Astrocyte of the spinal cord (primary cell): Measurements from ENCODE around the gene NRXN3.

Source experiments
- DNase-seq: peaks from one replicate; pipeline ENCODE4 v3.0.0; 2011; ENCODE audit warnings: low read depth, low spot score
- H3K4me3 ChIP-seq: 2 replicates; pipeline ENCODE4 v1.5.1; 2011; ENCODE audit warnings: low read depth, mild to moderate bottlenecking, low read length, moderate library complexity
- CTCF ChIP-seq: IDR thresholded peaks from 2 replicates; pipeline ENCODE4 v1.5.1; 2012; ENCODE audit warnings: low read depth, mild to moderate bottlenecking, low read length, inconsistent platforms
- in situ Hi-C: cut with HindIII; loops from 2 replicates; pipeline ENCODE4 v1.10.0; 2017; ENCODE audit warnings: low sequenced_read_pairs

Gene NRXN3

GRCh38 chr14:79209418-79209817 is 1039.2 kb downstream of the NRXN3 start:
- in situ Hi-C loops, result no loop called here
- DNase-seq, result no peak
- no peak for TF ChIP-seq CTCF

GRCh38 chr14:79225815-79226214 is 1055.6 kb downstream of the NRXN3 start:
- no peak for TF ChIP-seq CTCF
- in situ Hi-C loops, result no loop called here

More at GRCh38 chr14:79209418-79209817, 1039.2 kb downstream of the NRXN3 start:
- H3K4me3 ChIP-seq, result no peak overlapping the region

GRCh38 chr14:79229383-79229909 is 1059.3 kb downstream of the NRXN3 start:
- no peak for DNase-seq
- no peak overlapping the region for H3K4me3 ChIP-seq
- in situ Hi-C loops, result no loop called here
- TF ChIP-seq CTCF, result no peak

More at GRCh38 chr14:79225815-79226214, 1055.6 kb downstream of the NRXN3 start:
- no peak for DNase-seq
- no peak overlapping the region for H3K4me3 ChIP-seq

DNA sequence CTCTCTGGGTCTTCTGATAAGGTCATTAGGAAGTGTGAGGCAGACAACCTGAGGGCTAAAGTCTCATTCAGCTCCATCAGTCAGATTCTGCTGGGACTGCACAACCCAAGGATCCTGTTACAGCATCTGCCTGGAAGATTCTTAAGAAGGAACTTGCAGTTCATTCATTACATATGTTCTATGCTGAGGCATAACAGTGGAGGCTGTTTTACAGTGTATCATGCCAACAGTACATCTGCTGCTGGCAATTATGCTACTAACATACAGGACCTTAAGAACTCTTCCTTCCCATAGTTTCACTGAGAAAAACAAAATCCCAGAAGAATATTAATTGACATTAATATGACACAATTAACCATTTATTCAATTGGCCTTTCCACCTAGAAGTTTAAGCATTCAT is 1072.5 kb downstream of the NRXN3 start:
- in situ Hi-C loops, result no loop called here
- no peak for DNase-seq
- H3K4me3 ChIP-seq, result no peak overlapping the region
- no peak for TF ChIP-seq CTCF

GRCh38 chr14:79246173-79246572 is 1076.0 kb downstream of the NRXN3 start:
- DNase-seq, result no peak
- in situ Hi-C loops, result no loop called here
- TF ChIP-seq CTCF, result no peak
- H3K4me3 ChIP-seq, result no peak overlapping the region

GRCh38 chr14:79248126-79248525 is 1078.0 kb downstream of the NRXN3 start:
- in situ Hi-C loops, result no loop called here
- no peak for DNase-seq
- TF ChIP-seq CTCF, result no peak

DNA sequence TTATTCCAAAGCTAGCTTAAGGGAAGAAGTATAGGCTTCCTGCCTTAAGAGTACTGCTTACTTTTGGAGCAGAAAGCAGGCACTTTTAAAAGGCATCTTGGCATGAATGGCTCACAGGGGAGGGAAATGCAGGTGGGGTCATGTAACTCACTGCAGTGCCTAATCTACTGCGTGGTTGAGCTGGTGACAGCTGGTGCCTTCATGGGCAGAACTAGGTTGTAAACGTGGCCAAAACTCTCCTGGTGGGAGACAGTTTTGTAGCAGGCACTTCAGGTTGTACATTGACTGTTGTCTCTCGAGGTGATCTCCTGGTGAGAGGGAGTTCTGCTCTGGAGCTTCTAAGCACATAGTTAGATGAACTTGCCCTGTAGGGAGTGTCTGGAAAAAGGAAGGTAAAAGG is 1078.6 kb downstream of the NRXN3 start:
- no peak for DNase-seq
- no peak overlapping the region for H3K4me3 ChIP-seq
- no peak for TF ChIP-seq CTCF
- in situ Hi-C loops, result no loop called here

More at GRCh38 chr14:79248126-79248525, 1078.0 kb downstream of the NRXN3 start:
- no peak overlapping the region for H3K4me3 ChIP-seq
